Activated B cell treated with CpG ODN at 0.5 μM for 24 hours (primary cell): ENCODE results near the gene FMNL2. TPM values are rescaled to one million over a fixed set of nuclear protein-coding genes. Genes with fewer than 3 reads are reported as not detected.

Experiments
- ATAC-seq: fragments of 200-7000 bp; cut with Tn5 transposase; one replicate; pipeline ENCODE4 v1.10.0; 2021; ENCODE audit warnings: low read depth, mild to moderate bottlenecking, moderate library complexity
- CTCF ChIA-PET: fragments of 350-600 bp; sonication (Branson Sonifier 250); formaldehyde crosslinking; loops from one replicate; lab custom pipeline; 2021; ENCODE audit warnings: antibody characterized with exemption; lab: Charles Lee
- POLR2A ChIA-PET: fragments of 350-600 bp; sonication (Branson Sonifier 250); formaldehyde crosslinking; loops from one replicate; lab custom pipeline; 2021; ENCODE audit warnings: antibody characterized with exemption; lab: Charles Lee
- DNase-seq: peaks from one replicate; pipeline ENCODE4 v3.0.0; 2022
- H3K27ac Mint-ChIP-seq: one replicate; pipeline ENCODE4 v1.8.0; 2020; ENCODE audit warnings: mixed read lengths
- H3K27me3 Mint-ChIP-seq: one replicate; pipeline ENCODE4 v1.8.0; 2021; ENCODE audit warnings: mixed read lengths
- H3K36me3 Mint-ChIP-seq: one replicate; pipeline ENCODE4 v1.8.0; 2021; ENCODE audit warnings: low read depth, mixed read lengths
- H3K4me1 Mint-ChIP-seq: one replicate; pipeline ENCODE4 v1.8.0; 2021; ENCODE audit warnings: mixed read lengths
- H3K4me3 Mint-ChIP-seq: one replicate; pipeline ENCODE4 v1.8.0; 2020; ENCODE audit warnings: mild to moderate bottlenecking, mixed read lengths
- H3K9me3 Mint-ChIP-seq: one replicate; pipeline ENCODE4 v1.8.0; 2020; ENCODE audit warnings: mixed read lengths
- intact Hi-C: fragments of 100-400 bp; cut with micrococcal nuclease; formaldehyde crosslinking; loops from one replicate; pipeline ENCODE4 v1.15.1; 2024
- total RNA-seq: library from RNA; stranded (reverse); gene quantifications from 2 replicates; pipeline ENCODE4 v1.2.3, GENCODE V29; 2022
- TF ChIP-seq, protein P1 (sequence below): fragments of 200-600 bp; IDR thresholded peaks from one replicate; pipeline ENCODE4 v1.8.0; 2022; ENCODE audit warnings: antibody characterized with exemption, mild to moderate bottlenecking

FMNL2 gene
- total RNA-seq, 1 donor from 2014 or later = 4.0 TPM

DNA sequence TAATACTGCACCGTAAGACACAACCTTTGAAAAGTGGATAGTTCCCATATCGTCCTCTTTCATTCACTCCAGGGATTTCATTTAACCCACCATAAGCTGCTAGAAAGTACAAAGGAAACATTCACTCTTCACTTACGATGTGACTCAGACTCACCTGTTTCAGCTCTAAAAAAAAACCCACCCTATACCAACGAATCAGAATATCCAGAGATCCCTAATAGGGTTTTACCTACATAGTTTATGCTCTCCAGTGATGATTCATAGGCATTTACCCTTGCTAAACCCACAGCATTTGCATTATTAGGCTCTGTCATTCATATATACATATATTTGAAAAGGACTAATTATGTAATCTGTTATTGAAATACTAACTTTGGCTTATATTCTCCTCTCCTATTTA, 322.1 kb downstream of the FMNL2 start:
- H3K9me3 Mint-ChIP-seq = no peaks in the 10 kb centered on the region
- TF ChIP-seq, protein P1, sequence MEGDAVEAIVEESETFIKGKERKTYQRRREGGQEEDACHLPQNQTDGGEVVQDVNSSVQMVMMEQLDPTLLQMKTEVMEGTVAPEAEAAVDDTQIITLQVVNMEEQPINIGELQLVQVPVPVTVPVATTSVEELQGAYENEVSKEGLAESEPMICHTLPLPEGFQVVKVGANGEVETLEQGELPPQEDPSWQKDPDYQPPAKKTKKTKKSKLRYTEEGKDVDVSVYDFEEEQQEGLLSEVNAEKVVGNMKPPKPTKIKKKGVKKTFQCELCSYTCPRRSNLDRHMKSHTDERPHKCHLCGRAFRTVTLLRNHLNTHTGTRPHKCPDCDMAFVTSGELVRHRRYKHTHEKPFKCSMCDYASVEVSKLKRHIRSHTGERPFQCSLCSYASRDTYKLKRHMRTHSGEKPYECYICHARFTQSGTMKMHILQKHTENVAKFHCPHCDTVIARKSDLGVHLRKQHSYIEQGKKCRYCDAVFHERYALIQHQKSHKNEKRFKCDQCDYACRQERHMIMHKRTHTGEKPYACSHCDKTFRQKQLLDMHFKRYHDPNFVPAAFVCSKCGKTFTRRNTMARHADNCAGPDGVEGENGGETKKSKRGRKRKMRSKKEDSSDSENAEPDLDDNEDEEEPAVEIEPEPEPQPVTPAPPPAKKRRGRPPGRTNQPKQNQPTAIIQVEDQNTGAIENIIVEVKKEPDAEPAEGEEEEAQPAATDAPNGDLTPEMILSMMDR = no peak
- H3K27ac Mint-ChIP-seq = peak overlapping the region; percentile 50
- peaks cover 4% of the 10 kb centered on the region for H3K4me1 Mint-ChIP-seq
- peak; percentile 28 for ATAC-seq
- H3K4me3 Mint-ChIP-seq = no peak overlapping the region
- POLR2A ChIA-PET = no interaction called here
- CTCF ChIA-PET = no interaction called here
- H3K36me3 Mint-ChIP-seq = peaks cover 85% of the 10 kb centered on the region
- H3K27me3 Mint-ChIP-seq = no peaks in the 10 kb centered on the region
- DNase-seq = no peak
- intact Hi-C loops = loop anchor here (5.0 to 10.0 kb wide), 2 partner anchors 35 to 1192 kb away; no protein-coding TSS in a partner anchor

DNA sequence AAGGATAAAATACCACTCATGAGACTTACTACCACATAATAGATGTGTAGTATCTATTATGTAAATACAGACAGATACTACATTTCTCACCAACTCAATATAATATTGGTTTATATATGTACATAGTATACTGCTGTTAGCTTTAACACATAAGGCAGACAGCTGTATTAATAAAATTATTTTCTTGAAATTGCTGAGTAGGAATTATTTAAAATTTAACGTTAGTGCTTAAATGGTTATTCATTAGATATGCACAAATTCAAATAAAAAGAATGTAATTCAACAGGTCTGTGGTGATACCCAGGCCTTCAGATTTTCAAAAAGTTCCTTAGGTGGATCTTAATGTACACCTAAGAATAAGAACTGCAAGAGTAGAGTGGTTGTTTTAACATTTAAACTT, 323.2 kb downstream of the FMNL2 start:
- no peak overlapping the region for H3K4me3 Mint-ChIP-seq
- H3K27ac Mint-ChIP-seq = no peak overlapping the region
- no peaks in the 10 kb centered on the region for H3K9me3 Mint-ChIP-seq
- intact Hi-C loops = loop anchor here (2.0 to 10.0 kb wide), 3 partner anchors 15 to 1193 kb away; no protein-coding TSS in a partner anchor
- CTCF ChIA-PET = no interaction called here
- H3K27me3 Mint-ChIP-seq = no peaks in the 10 kb centered on the region
- POLR2A ChIA-PET = no interaction called here
- TF ChIP-seq, protein P1 = no peak
- peaks cover 83% of the 10 kb centered on the region for H3K36me3 Mint-ChIP-seq
- H3K4me1 Mint-ChIP-seq = peaks cover 4% of the 10 kb centered on the region
- ATAC-seq (no peak), DNase-seq (no peak)

DNA sequence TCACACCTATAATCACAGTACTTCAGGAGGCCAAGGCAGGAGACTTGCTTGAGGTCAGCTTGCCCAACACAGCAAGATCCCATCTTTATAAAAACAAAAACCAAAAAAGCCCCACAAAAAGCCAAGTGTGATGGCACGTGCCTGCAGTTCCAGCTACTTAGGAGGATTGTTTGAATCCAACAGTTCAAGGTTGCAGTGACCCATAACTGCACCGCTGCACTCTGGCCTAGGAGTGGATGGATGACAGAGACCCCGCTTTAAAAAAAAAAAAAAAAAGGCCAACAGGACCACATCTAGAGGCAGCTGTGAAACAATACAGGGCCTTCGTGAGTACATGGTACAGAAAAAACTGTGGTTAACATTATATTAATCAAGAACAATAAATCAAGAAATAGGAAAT, 326.1 kb downstream of the FMNL2 start:
- no peaks in the 10 kb centered on the region for H3K9me3 Mint-ChIP-seq
- no peaks in the 10 kb centered on the region for H3K27me3 Mint-ChIP-seq
- TF ChIP-seq, protein P1 = no peak
- CTCF ChIA-PET = interaction anchor here (1.0 kb wide), 1 partner anchor 26 kb away, joined by 3 read pairs; no protein-coding TSS in a partner anchor
- peaks cover 86% of the 10 kb centered on the region for H3K36me3 Mint-ChIP-seq
- intact Hi-C loops = no loop called here
- no peak overlapping the region for H3K27ac Mint-ChIP-seq
- no peak for DNase-seq
- peaks cover 4% of the 10 kb centered on the region for H3K4me1 Mint-ChIP-seq
- POLR2A ChIA-PET = interaction anchor here (0.7 kb wide), 1 partner anchor 61 kb away, joined by 7 read pairs; no protein-coding TSS in a partner anchor
- no peak overlapping the region for H3K4me3 Mint-ChIP-seq
- no peak for ATAC-seq

DNA sequence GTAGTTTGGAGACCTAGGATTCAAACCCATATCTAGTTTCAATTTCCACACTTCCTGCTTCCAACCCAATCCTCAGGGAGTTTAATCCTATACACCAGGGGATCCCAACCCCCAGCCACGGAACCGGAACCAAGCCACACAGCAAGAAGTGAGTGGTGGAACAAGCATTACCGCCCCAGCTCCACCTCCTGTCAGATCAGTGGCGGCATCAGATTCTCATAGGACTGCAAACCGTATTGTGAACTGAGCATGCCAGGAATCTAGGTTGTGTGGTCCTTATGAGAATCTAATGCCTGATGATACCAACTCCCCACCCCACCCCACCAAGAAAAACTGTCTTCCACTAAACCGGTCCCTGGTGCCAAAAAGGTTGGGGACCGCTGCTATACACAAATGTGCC, 329.8 kb downstream of the FMNL2 start:
- H3K36me3 Mint-ChIP-seq = peaks cover 86% of the 10 kb centered on the region
- POLR2A ChIA-PET = no interaction called here

DNA sequence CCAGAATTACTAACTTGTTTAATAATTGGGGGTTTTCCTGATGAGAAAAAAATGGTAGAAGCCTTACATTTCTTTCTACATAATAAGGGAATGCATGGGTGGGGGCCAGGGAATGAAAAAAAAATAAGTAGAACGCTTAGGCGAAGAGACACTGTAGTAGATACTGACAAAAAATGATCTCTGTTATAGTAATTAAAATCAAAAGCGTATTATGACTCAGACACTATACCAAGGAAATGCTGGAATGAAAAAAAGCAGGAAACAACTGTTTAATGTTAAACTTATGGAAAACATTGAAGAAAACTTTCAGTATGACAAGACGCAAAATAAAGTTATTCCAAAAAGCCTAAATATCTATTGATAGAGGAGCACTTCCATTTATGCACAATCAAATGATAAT, 339.4 kb downstream of the FMNL2 start:
- no peak for DNase-seq
- Mint-ChIP-seq H3K9me3 (no peaks in the 10 kb centered on the region), H3K27ac (no peak overlapping the region), H3K4me1 (no peaks in the 10 kb centered on the region), H3K4me3 (no peak overlapping the region), H3K27me3 (no peaks in the 10 kb centered on the region), H3K36me3 (peaks cover 68% of the 10 kb centered on the region)
- TF ChIP-seq, protein P1 = no peak
- POLR2A ChIA-PET = no interaction called here
- intact Hi-C loops = no loop called here
- CTCF ChIA-PET = no interaction called here
- ATAC-seq = no peak

More for the DNA sequence above, 329.8 kb downstream of the FMNL2 start:
- no peak overlapping the region for H3K27ac Mint-ChIP-seq
- no peaks in the 10 kb centered on the region for H3K27me3 Mint-ChIP-seq
- no peaks in the 10 kb centered on the region for H3K4me1 Mint-ChIP-seq
- H3K9me3 Mint-ChIP-seq = no peaks in the 10 kb centered on the region
- no peak overlapping the region for H3K4me3 Mint-ChIP-seq
- intact Hi-C loops = no loop called here
- CTCF ChIA-PET = no interaction called here
- no peak for DNase-seq
- TF ChIP-seq, protein P1 = no peak
- ATAC-seq = no peak
